ENCODE measurements around the gene PPIC. TPM values are rescaled to one million over a fixed set of nuclear protein-coding genes. Genes with fewer than 3 reads are reported as not detected.

PPIC gene
- total RNA-seq, 1 experiment from 2014 or later, result 10.8 TPM

- Mint-ChIP-seq H3K36me3 (ENCODE audit: insufficient read depth in 1 of 3, low read depth in 3 of 3) (no peaks in the 10 kb centered on the region), H3K27ac (no peak overlapping the region), H3K4me3 (no peak overlapping the region), H3K27me3 (ENCODE audit: low read depth) (peaks cover 21% of the 10 kb centered on the region), H3K4me1 (no peaks in the 10 kb centered on the region), H3K9me3 (peaks cover 2 to 5% of the 10 kb centered on the region in 2 experiments; a peak in 1 of 5 replicates)
- H2AFZ ChIP-seq (ENCODE audit: low read length), result no peak overlapping the region
- no peak overlapping the region for H4K8ac ChIP-seq (replicated peaks; ENCODE audit: insufficient read length, low read depth, low read length)
- H3K4ac ChIP-seq (ENCODE audit: low read depth, low read length), result no peak overlapping the region
- no peaks in the 10 kb centered on the region for H3K27me3 ChIP-seq (ENCODE audit: insufficient read depth, low read length)
- no peak overlapping the region for H4K5ac ChIP-seq (ENCODE audit: insufficient read length, low read depth, low read length)
- H3K79me2 ChIP-seq (ENCODE audit: insufficient read depth, low read length), result no peaks in the 10 kb centered on the region
- no peaks in the 10 kb centered on the region for H4K20me1 ChIP-seq (ENCODE audit: control insufficient read depth, insufficient read depth, insufficient read length)
- no peak overlapping the region for H3K56ac ChIP-seq (ENCODE audit: insufficient read length, low read depth, low read length)
- no peak overlapping the region for H2BK15ac ChIP-seq (ENCODE audit: low read depth, low read length)
- DNase-seq, result no peak
- H3K18ac ChIP-seq (ENCODE audit: insufficient read length, low read depth, low read length), result no peak overlapping the region
- no peaks in the 10 kb centered on the region for H3K23me2 ChIP-seq (ENCODE audit: insufficient read length, low read depth, low read length, poor library complexity, severe bottlenecking)
- no peak overlapping the region for H2BK5ac ChIP-seq (ENCODE audit: insufficient read length, low read length)
- H3T11ph ChIP-seq (ENCODE audit: low read length), result no peak overlapping the region
- no peak overlapping the region for H3K9ac ChIP-seq (ENCODE audit: extremely low read depth, insufficient read length, low read length)
- no peak overlapping the region for H2AK5ac ChIP-seq (ENCODE audit: insufficient read length, low read length)
- H4K91ac ChIP-seq (ENCODE audit: insufficient read length, low read depth, low read length), result no peak overlapping the region
- no peak overlapping the region for H2BK12ac ChIP-seq (ENCODE audit: insufficient read length, low read depth, low read length)
- H3K23ac ChIP-seq (ENCODE audit: insufficient read length, low read depth, low read length), result no peak overlapping the region
- H2BK120ac ChIP-seq (ENCODE audit: low read depth, low read length, poor library complexity, severe bottlenecking), result no peak overlapping the region
- H3K79me1 ChIP-seq (ENCODE audit: insufficient read depth, low read depth, low read length, poor library complexity, severe bottlenecking), result no peaks in the 10 kb centered on the region
- no peak for TF ChIP-seq CTCF (conservative IDR thresholded peaks at IDR 0.05)
- H3K4me1 ChIP-seq (ENCODE audit: insufficient read depth, low read length), result no peaks in the 10 kb centered on the region
- H3K4me2 ChIP-seq (ENCODE audit: insufficient read depth, insufficient read length, low read length), result no peak overlapping the region
- H3K27ac ChIP-seq (ENCODE audit: insufficient read length, low read depth, low read length), result no peak overlapping the region
- H2BK20ac ChIP-seq (ENCODE audit: low read depth, low read length, poor library complexity, severe bottlenecking), result no peak overlapping the region
- no peaks in the 10 kb centered on the region for H3K9me3 ChIP-seq (ENCODE audit: control insufficient read depth, low read depth, low read length)
- H3K14ac ChIP-seq (ENCODE audit: insufficient read depth, low read length), result no peak overlapping the region
These were observed 29.5 kb upstream of the PPIC start for GRCh38 chr5:123066016-123066415.
